Activated naive CD8-positive, alpha-beta T cell (primary cell): Measurements from ENCODE around the gene ALKAL2.

ENCODE experiments used
- H3K27ac Mint-ChIP-seq: one replicate; pipeline ENCODE4 v1.8.0; 2021; ENCODE audit warnings: mixed read lengths
- H3K27me3 Mint-ChIP-seq: one replicate; pipeline ENCODE4 v1.8.0; 2021; ENCODE audit warnings: mixed read lengths
- H3K36me3 Mint-ChIP-seq: one replicate; pipeline ENCODE4 v1.8.0; 2021; ENCODE audit warnings: mixed read lengths
- H3K4me1 Mint-ChIP-seq: one replicate; pipeline ENCODE4 v1.8.0; 2021; ENCODE audit warnings: low read depth, mixed read lengths
- H3K4me3 Mint-ChIP-seq: one replicate; pipeline ENCODE4 v1.8.0; 2021; ENCODE audit warnings: mild to moderate bottlenecking, mixed read lengths
- H3K9me3 Mint-ChIP-seq: one replicate; pipeline ENCODE4 v1.8.0; 2021; ENCODE audit warnings: low read depth, mixed read lengths

The ALKAL2 gene

DNA sequence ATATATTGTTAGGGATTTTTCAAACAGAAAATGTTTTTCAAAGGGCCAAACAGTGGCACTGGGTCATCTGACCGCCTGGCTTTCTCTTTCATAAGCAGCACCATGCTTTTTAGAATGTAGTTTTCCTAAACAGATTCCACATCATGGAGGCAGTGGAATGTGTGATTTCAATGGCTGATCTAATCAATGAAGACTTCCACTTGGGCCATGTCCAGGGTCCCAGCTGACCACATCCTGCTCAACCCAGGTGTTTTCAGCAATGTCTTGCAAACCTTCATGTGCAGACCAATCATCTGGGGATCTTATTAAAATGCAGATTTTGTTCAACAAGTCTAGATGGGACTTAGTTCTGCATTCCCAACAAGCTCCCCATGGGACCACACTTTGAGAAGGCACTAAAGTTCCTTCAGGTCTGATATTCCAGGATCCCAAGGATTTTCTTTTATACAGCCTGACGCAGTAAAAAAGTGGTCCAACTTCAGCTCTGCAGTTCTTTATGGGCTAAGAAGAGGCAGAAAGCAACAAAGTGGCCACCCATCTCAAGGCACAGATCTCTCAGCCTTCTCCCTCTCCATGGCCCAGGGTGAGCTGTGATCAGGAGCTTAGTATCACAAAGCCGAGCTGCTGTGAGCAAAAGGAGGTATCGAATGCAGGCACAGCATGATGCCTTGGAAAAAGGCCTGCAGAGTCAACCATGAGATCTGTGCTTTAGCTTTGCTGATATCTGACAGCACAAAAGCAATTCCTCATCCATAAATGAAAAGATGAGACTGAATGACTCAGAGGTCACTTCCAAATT lies 3.7 kb downstream of the ALKAL2 start:
- Mint-ChIP-seq H3K9me3 (no peaks in the 10 kb centered on the region), H3K4me1 (peaks cover 3% of the 10 kb centered on the region), H3K27ac (no peak overlapping the region), H3K27me3 (peaks cover 3% of the 10 kb centered on the region), H3K4me3 (no peak overlapping the region), H3K36me3 (peaks cover 3% of the 10 kb centered on the region)

DNA sequence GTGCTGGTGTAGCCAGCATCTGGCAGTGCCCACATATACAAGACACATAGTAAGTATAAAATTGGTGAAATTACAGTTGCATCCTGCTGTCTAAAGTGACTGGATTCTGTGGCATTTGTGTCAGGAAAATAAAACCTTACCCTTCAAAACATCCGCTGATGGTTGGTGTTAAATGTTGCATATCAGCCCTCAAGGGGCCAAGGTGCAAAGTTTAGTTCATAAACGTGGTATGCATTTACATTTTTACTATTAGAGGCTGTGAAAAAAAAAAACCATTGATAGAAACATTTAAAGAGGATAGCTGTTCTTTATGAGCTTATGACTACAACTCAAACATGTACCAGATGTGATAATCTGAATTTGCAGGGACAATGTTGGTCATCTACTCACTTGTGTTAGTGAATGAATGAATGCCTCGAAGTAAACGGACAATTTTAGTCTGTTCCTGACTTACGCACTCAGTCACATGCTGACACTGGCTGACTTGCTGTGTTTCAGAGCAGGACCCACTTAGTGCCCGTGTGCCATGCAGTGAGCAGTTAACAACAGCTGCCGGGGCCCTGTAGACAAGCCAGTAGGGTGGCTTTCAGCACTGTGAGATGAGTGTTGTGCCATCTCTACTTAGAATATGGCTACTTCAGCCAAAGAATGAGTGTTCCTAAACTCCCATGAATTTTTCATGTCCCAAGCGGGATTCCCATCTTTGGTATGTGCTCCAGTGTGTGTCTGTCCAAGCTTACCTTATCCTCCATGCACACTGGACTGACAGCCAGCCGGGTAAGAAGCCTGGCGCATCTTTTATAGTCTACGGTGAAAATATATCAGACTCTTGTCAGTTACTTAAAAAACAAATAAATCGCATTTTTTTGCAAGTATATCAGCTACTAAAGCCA lies 5.3 kb downstream of the ALKAL2 start:
- Mint-ChIP-seq H3K4me1 (peaks cover 3% of the 10 kb centered on the region), H3K9me3 (no peaks in the 10 kb centered on the region), H3K27me3 (peaks cover 3% of the 10 kb centered on the region), H3K27ac (no peak overlapping the region), H3K36me3 (peaks cover 3% of the 10 kb centered on the region), H3K4me3 (no peak overlapping the region)

DNA sequence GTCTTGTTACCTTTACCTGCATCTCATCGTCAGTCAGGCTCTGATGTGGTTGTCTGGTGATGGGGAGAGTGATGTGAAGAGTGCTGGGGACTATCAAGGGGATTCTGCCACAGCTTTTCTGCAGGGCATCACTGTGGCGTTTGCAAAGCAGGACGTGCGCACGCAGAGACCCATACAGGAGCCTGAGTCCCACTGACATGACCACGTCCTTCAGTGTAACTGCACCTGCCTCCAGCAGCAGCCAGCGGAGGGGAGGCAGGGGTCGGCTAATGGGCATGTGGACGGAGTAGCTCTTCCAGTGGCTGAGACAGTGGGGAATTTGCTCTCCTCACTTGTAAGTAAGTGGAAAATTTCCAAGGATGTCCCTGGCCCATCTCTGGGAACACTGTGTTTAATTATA lies 6.5 kb downstream of the ALKAL2 start:
- Mint-ChIP-seq H3K4me1 (peaks cover 3% of the 10 kb centered on the region), H3K4me3 (no peak overlapping the region), H3K9me3 (no peaks in the 10 kb centered on the region), H3K27me3 (peaks cover 3% of the 10 kb centered on the region), H3K36me3 (peaks cover 3% of the 10 kb centered on the region), H3K27ac (no peak overlapping the region)

DNA sequence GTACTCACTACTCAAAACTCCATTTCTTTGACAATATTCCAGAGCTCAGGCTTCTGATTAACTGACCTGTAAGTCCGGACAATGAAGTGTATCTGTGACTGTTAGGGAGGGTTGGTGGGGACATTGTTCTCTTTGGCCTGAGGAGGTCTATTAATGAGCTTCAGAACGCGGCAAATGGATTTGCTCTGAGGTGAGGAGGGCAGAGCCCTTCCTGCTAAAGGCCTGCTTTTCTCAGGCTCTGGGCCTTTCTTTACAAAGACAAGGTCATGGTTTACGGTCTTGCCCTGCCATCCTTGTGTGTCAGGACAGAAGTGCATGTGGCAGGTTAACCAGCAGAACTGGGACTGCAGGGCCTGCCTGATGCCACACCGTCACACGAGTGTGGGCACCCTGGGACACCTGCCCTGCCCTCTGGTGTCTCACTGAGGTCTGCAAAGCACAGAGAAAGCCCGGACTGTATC lies 7.2 kb downstream of the ALKAL2 start:
- H3K27me3 Mint-ChIP-seq, result no peaks in the 10 kb centered on the region
- H3K36me3 Mint-ChIP-seq, result peaks cover 7% of the 10 kb centered on the region
- no peak overlapping the region for H3K27ac Mint-ChIP-seq
- H3K4me3 Mint-ChIP-seq, result no peak overlapping the region
- H3K4me1 Mint-ChIP-seq, result no peaks in the 10 kb centered on the region
- no peaks in the 10 kb centered on the region for H3K9me3 Mint-ChIP-seq

DNA sequence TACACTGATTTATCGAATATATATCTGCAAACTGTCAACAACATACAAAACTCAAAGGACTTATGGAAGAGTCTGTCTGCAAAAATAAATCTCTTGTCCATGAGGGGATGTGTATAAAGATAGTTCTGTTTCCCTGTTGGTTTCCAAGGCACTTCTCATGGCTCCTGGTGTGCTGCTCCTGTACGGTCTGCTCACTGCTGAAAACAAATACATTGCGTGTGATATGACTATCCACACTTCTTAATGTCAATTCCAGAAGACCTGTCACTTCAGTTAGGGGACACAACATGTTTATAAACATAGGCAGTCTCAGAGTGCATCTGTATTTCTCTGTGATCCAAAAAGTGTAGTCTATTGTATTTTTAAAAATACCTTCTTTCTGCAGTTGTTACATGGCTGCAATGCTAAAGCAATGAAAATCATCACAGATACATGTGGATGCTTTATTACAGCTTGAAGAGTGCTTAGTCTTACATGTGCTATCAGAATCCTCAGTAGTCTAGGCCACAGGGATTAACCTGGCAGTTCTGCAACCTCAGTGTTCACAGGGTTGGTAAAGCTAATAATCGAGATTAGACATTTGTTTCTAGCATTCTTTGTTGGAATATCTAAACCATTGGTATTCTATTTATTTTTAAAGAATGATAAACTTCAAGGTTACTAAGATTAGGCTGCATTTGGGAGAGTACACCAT lies 7.8 kb downstream of the ALKAL2 start:
- Mint-ChIP-seq H3K27me3 (no peaks in the 10 kb centered on the region), H3K4me1 (no peaks in the 10 kb centered on the region), H3K9me3 (no peaks in the 10 kb centered on the region), H3K27ac (no peak overlapping the region), H3K36me3 (peaks cover 7% of the 10 kb centered on the region), H3K4me3 (no peak overlapping the region)

DNA sequence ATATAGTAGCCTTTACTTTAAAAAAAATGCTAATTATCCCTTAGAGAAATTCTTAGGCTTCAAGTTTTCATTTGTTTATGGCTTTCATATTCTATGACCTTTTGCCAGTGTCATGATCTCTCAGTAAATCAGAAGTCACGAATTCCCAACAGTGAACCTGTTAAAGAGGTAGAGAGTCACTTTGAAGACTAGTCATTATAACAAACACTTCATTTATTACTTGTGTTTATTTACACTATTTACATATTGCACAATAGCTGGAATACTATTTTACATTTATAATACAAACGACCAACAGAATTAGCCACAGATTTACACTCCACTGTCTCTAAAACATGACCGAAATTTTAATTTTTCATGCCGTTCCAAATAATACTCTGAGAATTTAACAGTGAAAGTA lies 8.5 kb downstream of the ALKAL2 start:
- no peak overlapping the region for H3K27ac Mint-ChIP-seq
- no peaks in the 10 kb centered on the region for H3K9me3 Mint-ChIP-seq
- H3K4me3 Mint-ChIP-seq, result no peak overlapping the region
- peaks cover 9% of the 10 kb centered on the region for H3K36me3 Mint-ChIP-seq
- H3K27me3 Mint-ChIP-seq, result no peaks in the 10 kb centered on the region
- H3K4me1 Mint-ChIP-seq, result peaks cover 3% of the 10 kb centered on the region

DNA sequence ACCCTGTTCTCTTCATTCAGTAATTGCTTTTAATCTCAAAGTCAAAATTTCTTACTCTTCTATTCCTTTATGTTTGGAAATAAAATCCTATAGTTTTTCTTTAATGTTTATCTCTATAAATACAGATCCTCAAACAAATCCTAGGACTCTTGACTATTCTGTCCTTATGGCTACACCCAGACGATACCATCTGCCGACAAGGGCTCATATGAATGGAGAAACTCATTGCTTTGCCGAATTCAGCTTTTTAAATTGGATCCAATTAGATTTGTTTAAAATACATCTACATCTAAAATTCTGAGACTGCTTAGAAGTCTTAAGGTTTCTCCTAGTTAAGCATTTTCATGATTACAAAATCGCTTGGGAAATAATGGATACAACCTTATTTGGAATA lies 9.0 kb downstream of the ALKAL2 start:
- peaks cover 9% of the 10 kb centered on the region for H3K36me3 Mint-ChIP-seq
- H3K4me3 Mint-ChIP-seq, result no peak overlapping the region
- no peak overlapping the region for H3K27ac Mint-ChIP-seq
- no peaks in the 10 kb centered on the region for H3K27me3 Mint-ChIP-seq
- no peaks in the 10 kb centered on the region for H3K9me3 Mint-ChIP-seq
- H3K4me1 Mint-ChIP-seq, result peaks cover 7% of the 10 kb centered on the region

DNA sequence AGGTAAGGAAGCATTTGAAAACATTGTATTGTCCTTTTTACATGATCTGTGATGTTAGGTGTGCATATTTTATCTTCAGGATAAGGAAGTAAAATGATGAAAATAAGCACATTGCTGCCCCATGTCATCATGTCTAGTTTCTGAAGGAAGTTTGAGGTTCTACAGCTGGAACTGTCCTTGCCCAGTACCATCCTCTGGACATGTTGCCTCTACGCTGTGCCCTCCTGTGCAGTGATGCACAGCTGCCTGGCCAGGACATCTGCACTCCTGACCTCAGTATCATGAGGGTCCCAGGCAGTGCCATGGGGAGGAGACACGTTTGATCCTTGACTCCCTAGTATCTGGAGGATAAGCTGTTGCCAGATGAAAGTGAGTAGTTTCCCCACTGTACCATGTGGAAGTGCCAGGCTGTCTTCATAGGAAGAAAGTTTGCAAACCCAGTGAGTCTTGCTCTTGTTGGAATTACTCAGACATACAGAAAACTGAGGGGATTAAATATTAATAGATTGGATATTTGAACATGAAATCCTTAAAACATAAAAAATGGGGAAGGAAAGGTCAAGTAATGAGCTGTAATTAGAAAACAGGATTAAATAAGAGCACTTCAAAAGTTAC lies 9.5 kb downstream of the ALKAL2 start:
- no peaks in the 10 kb centered on the region for H3K27me3 Mint-ChIP-seq
- no peaks in the 10 kb centered on the region for H3K9me3 Mint-ChIP-seq
- peaks cover 7% of the 10 kb centered on the region for H3K36me3 Mint-ChIP-seq

DNA sequence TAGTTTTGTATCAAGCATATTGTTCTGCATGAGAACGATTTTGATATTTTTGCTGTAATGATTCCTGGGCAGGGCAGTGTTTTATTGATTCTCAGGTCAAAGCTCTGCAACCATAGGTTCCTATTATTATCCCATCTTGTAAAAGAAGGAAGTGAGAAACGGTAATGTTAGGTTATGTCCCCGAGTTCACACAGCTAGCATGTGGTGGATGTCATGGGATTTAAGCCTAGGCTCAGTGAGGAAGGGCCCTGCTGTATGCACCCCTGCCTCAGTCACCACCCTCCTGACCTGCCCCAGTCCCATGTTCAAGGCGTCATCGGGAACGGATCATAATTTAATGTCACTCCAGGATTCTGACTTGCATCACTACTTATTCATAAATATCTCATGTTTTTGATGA lies 12.4 kb downstream of the ALKAL2 start:
- H3K27ac Mint-ChIP-seq, result no peak overlapping the region
- H3K4me1 Mint-ChIP-seq, result peaks cover 27% of the 10 kb centered on the region
- no peaks in the 10 kb centered on the region for H3K27me3 Mint-ChIP-seq
- H3K36me3 Mint-ChIP-seq, result peaks cover 6% of the 10 kb centered on the region
- no peak overlapping the region for H3K4me3 Mint-ChIP-seq
- no peaks in the 10 kb centered on the region for H3K9me3 Mint-ChIP-seq

More for the DNA sequence above, 9.5 kb downstream of the ALKAL2 start:
- Mint-ChIP-seq H3K4me3 (no peak overlapping the region), H3K4me1 (peaks cover 8% of the 10 kb centered on the region), H3K27ac (no peak overlapping the region)

DNA sequence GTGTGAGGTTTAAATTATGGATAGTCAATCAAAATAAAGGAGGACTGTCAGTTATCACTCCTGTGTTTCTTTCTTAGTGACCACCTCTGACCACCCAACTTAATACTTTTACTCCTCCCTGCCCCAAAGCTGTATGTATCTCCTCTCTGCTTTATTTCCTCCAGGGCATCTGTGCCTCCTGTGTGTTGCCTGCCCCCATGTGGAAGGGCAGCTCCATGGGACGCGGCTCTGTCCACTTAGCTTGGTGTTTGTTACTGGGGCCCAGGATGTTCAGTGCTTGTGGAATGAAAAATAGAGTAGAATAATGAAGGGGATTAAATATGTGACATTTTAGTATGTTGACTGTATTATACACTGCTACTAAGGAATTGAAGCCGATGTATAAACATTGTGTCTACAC lies 13.4 kb downstream of the ALKAL2 start:
- Mint-ChIP-seq H3K4me3 (no peak overlapping the region), H3K27me3 (no peaks in the 10 kb centered on the region), H3K36me3 (peaks cover 6% of the 10 kb centered on the region), H3K4me1 (peaks cover 35% of the 10 kb centered on the region), H3K27ac (no peak overlapping the region), H3K9me3 (no peaks in the 10 kb centered on the region)

DNA sequence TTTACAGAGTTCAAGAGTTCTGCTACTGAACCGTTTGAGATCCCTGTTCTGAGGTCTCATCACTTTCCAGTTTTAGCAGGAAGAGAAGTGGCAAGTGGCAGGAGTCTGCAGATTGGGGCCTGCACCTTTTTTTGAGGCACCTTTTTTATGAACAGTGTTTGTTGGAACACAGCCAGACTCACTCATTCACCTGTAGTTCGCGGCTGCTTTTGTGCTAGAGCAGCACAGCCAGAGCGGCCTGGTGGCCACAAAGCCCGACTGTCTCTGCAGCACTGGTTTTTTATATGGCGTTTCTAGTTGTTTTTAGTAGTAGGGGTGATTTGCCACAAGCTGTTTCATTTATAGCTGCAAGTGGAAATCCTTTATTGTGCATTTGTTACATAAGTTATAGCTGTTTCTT lies 14.6 kb downstream of the ALKAL2 start:
- no peaks in the 10 kb centered on the region for H3K9me3 Mint-ChIP-seq
- H3K4me3 Mint-ChIP-seq, result no peak overlapping the region
- peaks cover 7% of the 10 kb centered on the region for H3K36me3 Mint-ChIP-seq
- no peak overlapping the region for H3K27ac Mint-ChIP-seq
- no peaks in the 10 kb centered on the region for H3K27me3 Mint-ChIP-seq
- peaks cover 46% of the 10 kb centered on the region for H3K4me1 Mint-ChIP-seq

DNA sequence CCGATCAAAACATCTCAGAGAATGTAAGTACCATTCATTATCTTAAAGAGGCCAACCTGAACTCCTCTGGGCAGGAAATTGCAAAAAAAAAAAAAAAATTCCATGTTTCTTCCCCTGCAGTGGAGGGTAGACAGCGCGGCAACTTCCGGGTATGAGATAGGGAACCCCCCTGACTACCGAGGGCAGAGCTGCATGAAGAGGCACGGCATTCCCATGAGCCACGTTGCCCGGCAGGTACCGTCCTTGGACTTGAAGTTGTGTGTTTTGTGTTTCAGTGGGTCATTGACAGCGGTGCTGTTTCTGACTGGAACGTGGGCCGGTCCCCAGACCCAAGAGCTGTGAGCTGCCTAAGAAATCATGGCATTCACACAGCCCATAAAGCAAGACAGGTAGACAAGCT lies 16.0 kb downstream of the ALKAL2 start:
- H3K36me3 Mint-ChIP-seq, result peaks cover 8% of the 10 kb centered on the region
- peaks cover 58% of the 10 kb centered on the region for H3K4me1 Mint-ChIP-seq
- H3K9me3 Mint-ChIP-seq, result no peaks in the 10 kb centered on the region
- H3K27ac Mint-ChIP-seq, result no peak overlapping the region
- no peak overlapping the region for H3K4me3 Mint-ChIP-seq
- no peaks in the 10 kb centered on the region for H3K27me3 Mint-ChIP-seq

DNA sequence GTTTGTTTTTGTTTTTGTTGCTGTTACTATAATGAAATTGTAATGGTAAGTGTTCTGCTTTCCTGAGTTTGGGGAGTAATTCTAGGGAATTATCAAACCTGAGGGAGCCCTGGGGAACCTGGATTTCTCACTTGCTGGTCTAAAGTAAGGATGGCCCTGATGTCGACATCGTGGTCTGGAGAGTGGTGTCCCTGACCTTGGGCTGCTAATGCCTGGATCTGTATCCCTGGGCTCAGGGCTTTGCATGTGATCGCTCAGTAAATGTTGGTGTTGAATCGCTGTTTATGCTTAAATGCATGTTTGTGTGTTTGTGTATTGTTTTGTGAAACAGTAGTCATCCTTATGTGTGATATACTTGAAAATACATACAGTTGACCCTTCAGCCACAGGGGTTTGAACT lies 17.0 kb downstream of the ALKAL2 start:
- Mint-ChIP-seq H3K4me1 (peaks cover 68% of the 10 kb centered on the region), H3K27ac (no peak overlapping the region)

DNA sequence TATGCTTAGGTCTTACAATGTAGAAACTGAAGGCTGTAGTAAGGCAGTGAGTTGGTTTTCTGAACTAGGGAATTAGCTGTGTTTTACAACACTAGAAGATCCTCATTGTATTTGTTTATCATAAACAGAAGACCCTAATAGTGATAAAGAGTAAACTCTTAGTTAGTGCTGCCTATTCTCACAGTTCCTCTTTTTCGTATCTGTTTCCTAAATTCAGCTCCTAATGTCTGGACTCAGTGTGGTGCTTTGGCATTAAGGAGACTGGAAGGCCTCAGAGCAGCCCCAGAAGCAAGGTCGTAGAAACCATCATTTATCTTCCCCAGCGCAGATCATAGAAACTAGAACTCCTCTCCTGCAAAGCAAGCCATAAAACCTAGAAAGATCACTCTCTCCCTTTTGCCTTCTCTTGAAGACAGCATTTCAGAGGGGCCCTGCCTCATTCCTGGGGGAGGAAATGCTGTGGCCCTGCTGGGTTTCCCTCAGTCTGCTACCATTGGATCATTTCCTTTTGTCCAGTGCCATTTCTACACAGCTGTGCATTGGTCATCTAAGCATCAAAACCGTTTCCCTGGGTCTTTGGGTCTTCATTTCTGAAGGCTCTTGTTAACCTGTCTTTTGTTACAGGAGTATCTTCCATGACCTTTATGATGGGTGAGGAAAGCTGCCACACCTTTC lies 18.4 kb downstream of the ALKAL2 start:
- H3K4me1 Mint-ChIP-seq, result peaks cover 70% of the 10 kb centered on the region
- H3K27ac Mint-ChIP-seq, result peak overlapping the region; percentile 11
- no peaks in the 10 kb centered on the region for H3K27me3 Mint-ChIP-seq
- no peaks in the 10 kb centered on the region for H3K9me3 Mint-ChIP-seq
- H3K4me3 Mint-ChIP-seq, result no peak overlapping the region
- H3K36me3 Mint-ChIP-seq, result peaks cover 5% of the 10 kb centered on the region

More for the DNA sequence above, 17.0 kb downstream of the ALKAL2 start:
- H3K36me3 Mint-ChIP-seq, result peaks cover 6% of the 10 kb centered on the region
- no peak overlapping the region for H3K4me3 Mint-ChIP-seq
- H3K27me3 Mint-ChIP-seq, result no peaks in the 10 kb centered on the region
- H3K9me3 Mint-ChIP-seq, result no peaks in the 10 kb centered on the region
